Activated CD4-positive, alpha-beta T cell treated with anti-CD3 and anti-CD28 coated beads for 48 hours (primary cell): Measurements from ENCODE around the gene KRT74.

Source experiments
- DNase-seq: peaks from one replicate; pipeline ENCODE4 v3.0.0-alpha.2; 2020

Gene KRT74

GRCh38 chr12:52518574-52519386 is 54.9 kb downstream of the KRT74 start:
- no peak for DNase-seq

GRCh38 chr12:52517888-52518287 is 55.8 kb downstream of the KRT74 start:
- no peak for DNase-seq

GRCh38 chr12:52517005-52517835 is 56.4 kb downstream of the KRT74 start:
- no peak for DNase-seq

- no peak for DNase-seq
Observed at GRCh38 chr12:52515927-52516831, 57.5 kb downstream of the KRT74 start.
